Measurements from ENCODE around the gene GEMIN8.

GRCh38 chrX:13983734-13984133 lies 46.0 kb downstream of the GEMIN8 start:
- no peak for TF ChIP-seq CTCF (IDR thresholded peaks at IDR 0.05; ENCODE audit: poor library complexity)
- no peak for TF ChIP-seq EZH2 (IDR thresholded peaks at IDR 0.05; ENCODE audit: borderline replicate concordance)
- no peak for TF ChIP-seq EZH2phosphoT487 (IDR thresholded peaks at IDR 0.05; ENCODE audit: low read depth, severe bottlenecking, unreplicated experiment)

All from hepatocyte (in vitro differentiated cells).